Transverse colon (tissue), 4 donors: ENCODE data around the gene RRP1.

Source experiments
- POLR2A ChIP-seq: fragments of 450-650 bp; IDR thresholded peaks from one replicate; pipeline ENCODE4 v1.6.1; 2016; ENCODE audit warnings: antibody characterized with exemption, mild to moderate bottlenecking, moderate library complexity
- POLR2AphosphoS5 ChIP-seq, 3 donors: sonication (generic); formaldehyde crosslinking; IDR thresholded peaks; one replicate each; pipeline ENCODE4 v1.6.1; 2016; ENCODE audit warnings: antibody characterized with exemption in 3 of 3
- TF ChIP-seq, protein P1 (sequence below), 5 experiments: fragments of 200-600 bp in 3 of 5; fragments of 450-650 bp in 2 of 5; sonication (generic) in 3 of 5; IDR thresholded peaks; 1 replicate in 2 of 5; 2 replicates in 3 of 5; pipeline ENCODE4 v1.5.1; 2016 to 2017; ENCODE audit warnings: antibody characterized with exemption in 5 of 5, inconsistent platforms in 3 of 5, mild to moderate bottlenecking in 2 of 5, moderate library complexity in 1 of 5

DNA sequence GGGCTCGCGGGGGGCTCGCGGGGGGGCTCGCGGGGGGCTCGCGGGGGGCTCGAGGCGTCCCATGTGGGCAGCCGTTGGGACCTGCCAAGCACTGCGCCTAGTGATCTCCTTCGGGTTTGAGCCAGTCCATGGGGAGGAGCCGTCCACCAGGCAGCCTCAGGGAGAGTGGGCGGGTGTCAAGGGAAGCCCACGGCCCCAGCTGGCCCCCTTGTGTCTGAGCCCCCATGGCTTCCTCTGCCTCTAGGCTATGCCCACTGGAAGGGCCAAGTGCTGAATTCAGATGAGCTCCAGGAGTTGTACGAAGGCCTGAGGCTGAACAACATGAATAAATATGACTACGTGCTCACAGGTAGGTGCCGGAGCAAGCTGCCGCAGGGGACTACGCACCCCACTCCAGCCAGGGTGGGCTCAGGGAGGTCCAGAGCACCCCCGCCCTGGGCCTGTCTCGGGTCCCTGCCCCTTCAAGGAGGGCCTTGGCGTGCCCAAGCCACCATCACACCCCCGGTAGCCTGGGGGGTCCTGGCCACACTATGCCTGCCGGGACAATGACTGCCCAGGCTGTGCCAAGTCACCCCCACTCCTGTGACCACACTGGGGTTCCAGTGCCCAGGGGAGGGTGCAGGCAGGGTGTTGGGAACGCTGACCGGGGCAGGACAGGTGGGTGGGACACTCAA, 47.8 kb upstream of the RRP1 start:
- TF ChIP-seq POLR2A (no peak), POLR2AphosphoS5 (IDR thresholded peaks at IDR 0.05) (no peak)
- TF ChIP-seq, protein P1, sequence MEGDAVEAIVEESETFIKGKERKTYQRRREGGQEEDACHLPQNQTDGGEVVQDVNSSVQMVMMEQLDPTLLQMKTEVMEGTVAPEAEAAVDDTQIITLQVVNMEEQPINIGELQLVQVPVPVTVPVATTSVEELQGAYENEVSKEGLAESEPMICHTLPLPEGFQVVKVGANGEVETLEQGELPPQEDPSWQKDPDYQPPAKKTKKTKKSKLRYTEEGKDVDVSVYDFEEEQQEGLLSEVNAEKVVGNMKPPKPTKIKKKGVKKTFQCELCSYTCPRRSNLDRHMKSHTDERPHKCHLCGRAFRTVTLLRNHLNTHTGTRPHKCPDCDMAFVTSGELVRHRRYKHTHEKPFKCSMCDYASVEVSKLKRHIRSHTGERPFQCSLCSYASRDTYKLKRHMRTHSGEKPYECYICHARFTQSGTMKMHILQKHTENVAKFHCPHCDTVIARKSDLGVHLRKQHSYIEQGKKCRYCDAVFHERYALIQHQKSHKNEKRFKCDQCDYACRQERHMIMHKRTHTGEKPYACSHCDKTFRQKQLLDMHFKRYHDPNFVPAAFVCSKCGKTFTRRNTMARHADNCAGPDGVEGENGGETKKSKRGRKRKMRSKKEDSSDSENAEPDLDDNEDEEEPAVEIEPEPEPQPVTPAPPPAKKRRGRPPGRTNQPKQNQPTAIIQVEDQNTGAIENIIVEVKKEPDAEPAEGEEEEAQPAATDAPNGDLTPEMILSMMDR (IDR thresholded peaks at IDR 0.05): no peak
